Nephron (organoid): Measurements from ENCODE around the gene UGDH.
"Not testable (repeated sequence)": the region's sequence is repeated elsewhere in the genome, so short reads cannot be mapped to it uniquely, and the experiment has no call there.

Experiments
- H3K27ac Mint-ChIP-seq, 3 experiments: 2 replicates each; pipeline ENCODE4 v1.8.0; 2020; ENCODE audit warnings: mixed read lengths in 3 of 3, mild to moderate bottlenecking in 2 of 3, moderate library complexity in 1 of 3
- H3K27me3 Mint-ChIP-seq: 2 replicates; pipeline ENCODE4 v1.8.0; 2021; ENCODE audit warnings: low read depth, mild to moderate bottlenecking, moderate library complexity, mixed read lengths
- H3K36me3 Mint-ChIP-seq: 2 replicates; pipeline ENCODE4 v1.8.0; 2020; ENCODE audit warnings: low read depth, mixed read lengths
- H3K4me1 Mint-ChIP-seq: 2 replicates; pipeline ENCODE4 v1.8.0; 2020; ENCODE audit warnings: mixed read lengths
- H3K4me3 Mint-ChIP-seq, 3 experiments: 2 replicates each; pipeline ENCODE4 v1.8.0; 2020; ENCODE audit warnings: mild to moderate bottlenecking in 3 of 3, mixed read lengths in 3 of 3, moderate library complexity in 2 of 3
- H3K9me3 Mint-ChIP-seq: 2 replicates; pipeline ENCODE4 v1.8.0; 2020; ENCODE audit warnings: mixed read lengths
- TF ChIP-seq, protein P1 (sequence below), 3 experiments: fragments of 200-600 bp; sonication (generic); IDR thresholded peaks; one replicate each; pipeline ENCODE4 v1.5.0; 2021; ENCODE audit warnings: antibody characterized with exemption in 3 of 3; ENCODE audit not compliant: unreplicated experiment in 3 of 3

The UGDH gene

DNA sequence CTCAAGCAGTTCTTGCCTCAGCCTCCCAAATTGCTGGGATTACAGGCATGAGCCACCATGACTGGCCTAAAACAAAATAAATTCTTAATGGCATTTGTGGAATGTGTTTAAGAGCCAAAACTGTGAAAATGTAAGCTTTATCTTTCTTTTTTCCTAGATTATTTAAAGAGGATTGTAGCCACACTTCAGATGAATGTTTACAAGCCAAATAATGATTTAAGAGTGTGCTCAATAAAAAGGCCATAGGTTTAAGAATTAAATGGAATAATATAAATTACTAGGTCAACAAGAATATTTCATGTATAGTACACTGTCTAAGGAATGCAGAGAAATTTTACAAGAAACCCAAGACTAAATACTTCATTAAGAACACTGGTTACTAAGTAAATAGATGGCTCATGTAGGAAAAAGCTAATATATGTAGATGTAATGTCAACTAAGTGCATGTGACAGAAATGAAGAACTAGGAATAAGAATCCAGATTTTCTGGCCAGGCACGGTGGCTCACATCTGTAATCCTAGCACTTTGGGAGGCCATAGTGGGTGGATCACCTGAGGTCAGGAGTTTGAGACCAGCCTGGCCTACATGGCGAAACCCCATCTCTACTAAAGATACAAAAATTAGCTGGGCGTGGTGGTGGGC is 21.3 kb upstream of the UGDH start:
- H3K4me3 Mint-ChIP-seq, result no peak overlapping the region
- H3K27ac Mint-ChIP-seq, result peak overlapping the region in 2 of 3 experiments; percentile 51 to 56
- TF ChIP-seq, protein P1, sequence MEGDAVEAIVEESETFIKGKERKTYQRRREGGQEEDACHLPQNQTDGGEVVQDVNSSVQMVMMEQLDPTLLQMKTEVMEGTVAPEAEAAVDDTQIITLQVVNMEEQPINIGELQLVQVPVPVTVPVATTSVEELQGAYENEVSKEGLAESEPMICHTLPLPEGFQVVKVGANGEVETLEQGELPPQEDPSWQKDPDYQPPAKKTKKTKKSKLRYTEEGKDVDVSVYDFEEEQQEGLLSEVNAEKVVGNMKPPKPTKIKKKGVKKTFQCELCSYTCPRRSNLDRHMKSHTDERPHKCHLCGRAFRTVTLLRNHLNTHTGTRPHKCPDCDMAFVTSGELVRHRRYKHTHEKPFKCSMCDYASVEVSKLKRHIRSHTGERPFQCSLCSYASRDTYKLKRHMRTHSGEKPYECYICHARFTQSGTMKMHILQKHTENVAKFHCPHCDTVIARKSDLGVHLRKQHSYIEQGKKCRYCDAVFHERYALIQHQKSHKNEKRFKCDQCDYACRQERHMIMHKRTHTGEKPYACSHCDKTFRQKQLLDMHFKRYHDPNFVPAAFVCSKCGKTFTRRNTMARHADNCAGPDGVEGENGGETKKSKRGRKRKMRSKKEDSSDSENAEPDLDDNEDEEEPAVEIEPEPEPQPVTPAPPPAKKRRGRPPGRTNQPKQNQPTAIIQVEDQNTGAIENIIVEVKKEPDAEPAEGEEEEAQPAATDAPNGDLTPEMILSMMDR (IDR thresholded peaks at IDR 0.05; ENCODE audit: unreplicated experiment in 3 of 3), result no peak
- H3K27me3 Mint-ChIP-seq, result no peaks in the 10 kb centered on the region
- peaks cover 15% of the 10 kb centered on the region for H3K36me3 Mint-ChIP-seq
- H3K9me3 Mint-ChIP-seq, result no peaks in the 10 kb centered on the region
- H3K4me1 Mint-ChIP-seq, result peaks cover 15% of the 10 kb centered on the region

DNA sequence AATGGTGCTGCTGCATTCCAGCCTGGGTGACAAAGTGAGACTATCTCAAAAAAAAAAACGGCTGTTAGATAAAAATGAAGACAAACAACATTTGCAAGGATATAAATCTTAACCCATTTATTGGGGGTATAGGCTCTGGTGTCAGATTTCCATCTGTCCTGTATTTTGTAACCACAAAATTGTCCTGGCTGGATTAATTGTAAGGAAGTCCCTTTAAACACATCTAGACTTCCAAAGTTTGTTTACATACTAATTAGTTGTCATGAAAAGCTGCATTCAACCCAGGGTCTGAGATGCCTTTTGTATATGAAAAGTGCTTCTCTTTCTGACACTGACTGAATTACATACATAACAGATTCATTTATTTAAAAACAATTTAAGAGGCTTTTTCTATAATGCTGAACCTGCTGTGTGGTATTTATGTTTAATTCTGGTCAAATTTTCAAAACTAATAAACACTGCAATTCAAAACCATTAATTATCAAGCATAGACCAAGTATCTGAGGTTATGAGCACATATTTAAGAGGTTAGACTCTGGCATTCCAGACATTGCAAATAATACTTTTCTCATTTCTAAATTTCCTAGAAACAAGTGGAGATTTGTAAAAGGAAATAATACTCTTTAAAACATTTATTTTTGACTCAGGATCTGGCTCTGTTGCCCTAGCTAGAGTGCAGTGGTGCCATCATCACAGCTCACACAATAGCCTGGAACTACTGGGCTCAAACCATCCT is 17.5 kb upstream of the UGDH start:
- H3K4me1 Mint-ChIP-seq, result peaks cover 45% of the 10 kb centered on the region
- TF ChIP-seq, protein P1 (IDR thresholded peaks at IDR 0.05; ENCODE audit: unreplicated experiment in 3 of 3), result no peak
- peaks cover 11% of the 10 kb centered on the region for H3K36me3 Mint-ChIP-seq
- no peak overlapping the region for H3K4me3 Mint-ChIP-seq
- H3K27me3 Mint-ChIP-seq, result no peaks in the 10 kb centered on the region
- no peaks in the 10 kb centered on the region for H3K9me3 Mint-ChIP-seq
- peak overlapping the region; percentile 70 to 84 (median 80) for H3K27ac Mint-ChIP-seq

DNA sequence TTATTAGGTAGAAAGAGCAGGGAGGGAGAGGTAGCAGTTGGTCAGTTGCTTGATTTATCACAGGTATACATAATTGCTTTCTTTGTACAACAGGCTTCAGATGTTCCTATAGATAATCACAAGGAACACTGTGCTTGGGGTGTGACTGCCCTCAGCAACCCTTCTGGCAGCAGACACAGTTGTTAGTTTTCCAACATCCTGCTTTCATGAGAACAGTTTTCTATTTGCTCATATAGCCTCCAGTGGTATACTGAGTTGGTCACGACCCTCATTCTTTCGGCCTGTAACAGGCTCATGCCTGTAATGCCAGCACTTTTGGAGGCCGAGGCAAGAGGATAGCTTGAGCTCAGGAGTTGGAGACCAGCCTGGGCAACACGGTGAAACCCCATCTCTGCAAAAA is 16.8 kb upstream of the UGDH start:
- H3K27me3 Mint-ChIP-seq, H3K9me3 Mint-ChIP-seq, H3K4me3 Mint-ChIP-seq: not testable (repeated sequence)
- Mint-ChIP-seq H3K4me1 (peaks cover 48% of the 10 kb centered on the region), H3K27ac (peak overlapping the region; percentile 70 to 84 (median 80)), H3K36me3 (peaks cover 13% of the 10 kb centered on the region)

DNA sequence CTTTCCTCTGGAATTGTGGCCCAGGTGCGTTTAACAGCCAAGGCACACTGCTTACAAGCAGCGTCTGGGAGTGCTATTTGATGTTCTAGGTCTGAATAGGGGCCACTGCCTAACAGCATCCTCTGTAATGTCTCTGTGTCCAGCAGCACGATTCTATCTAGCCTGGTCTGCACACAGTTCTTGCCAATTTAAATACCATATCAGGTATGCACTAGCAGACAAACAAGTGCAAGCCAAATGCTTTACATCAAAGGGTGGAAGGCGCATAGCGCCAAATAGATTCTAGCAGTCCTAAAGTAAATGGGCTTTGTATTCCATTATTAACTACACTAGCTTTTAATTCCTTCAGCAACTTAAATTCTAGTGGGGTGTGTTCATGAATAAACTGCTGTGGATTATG is 15.8 kb upstream of the UGDH start:
- Mint-ChIP-seq H3K9me3 (no peaks in the 10 kb centered on the region), H3K4me1 (peaks cover 51% of the 10 kb centered on the region), H3K4me3 (no peak overlapping the region), H3K27ac (peak overlapping the region; percentile 70 to 84 (median 76)), H3K27me3 (no peaks in the 10 kb centered on the region), H3K36me3 (peaks cover 15% of the 10 kb centered on the region)
- TF ChIP-seq, protein P1 (IDR thresholded peaks at IDR 0.05; ENCODE audit: unreplicated experiment in 3 of 3), result no peak

DNA sequence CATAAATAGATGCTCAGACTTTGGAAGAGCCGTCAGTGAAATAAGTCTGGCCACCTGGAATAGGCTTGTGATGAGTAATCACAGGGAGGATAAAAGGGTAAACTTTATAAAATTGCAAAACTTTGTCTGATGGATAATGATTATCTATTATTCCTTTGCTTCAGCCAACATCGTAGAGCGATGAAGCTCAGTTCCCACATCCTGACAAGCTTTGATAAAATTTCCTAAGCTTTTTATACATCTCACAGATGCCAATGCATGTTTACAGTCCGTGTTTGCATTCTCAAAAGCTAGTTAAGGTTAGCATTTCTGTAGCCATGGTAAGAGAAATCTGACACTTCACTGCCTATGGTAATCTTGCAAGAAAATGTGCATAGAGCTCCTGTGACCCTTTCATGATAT is 15.4 kb upstream of the UGDH start:
- peaks cover 15% of the 10 kb centered on the region for H3K36me3 Mint-ChIP-seq
- H3K9me3 Mint-ChIP-seq, result no peaks in the 10 kb centered on the region
- TF ChIP-seq, protein P1 (IDR thresholded peaks at IDR 0.05; ENCODE audit: unreplicated experiment in 3 of 3), result no peak
- H3K4me1 Mint-ChIP-seq, result peaks cover 51% of the 10 kb centered on the region
- peak overlapping the region; percentile 70 to 84 (median 76) for H3K27ac Mint-ChIP-seq
- H3K27me3 Mint-ChIP-seq, result no peaks in the 10 kb centered on the region
- no peak overlapping the region for H3K4me3 Mint-ChIP-seq

DNA sequence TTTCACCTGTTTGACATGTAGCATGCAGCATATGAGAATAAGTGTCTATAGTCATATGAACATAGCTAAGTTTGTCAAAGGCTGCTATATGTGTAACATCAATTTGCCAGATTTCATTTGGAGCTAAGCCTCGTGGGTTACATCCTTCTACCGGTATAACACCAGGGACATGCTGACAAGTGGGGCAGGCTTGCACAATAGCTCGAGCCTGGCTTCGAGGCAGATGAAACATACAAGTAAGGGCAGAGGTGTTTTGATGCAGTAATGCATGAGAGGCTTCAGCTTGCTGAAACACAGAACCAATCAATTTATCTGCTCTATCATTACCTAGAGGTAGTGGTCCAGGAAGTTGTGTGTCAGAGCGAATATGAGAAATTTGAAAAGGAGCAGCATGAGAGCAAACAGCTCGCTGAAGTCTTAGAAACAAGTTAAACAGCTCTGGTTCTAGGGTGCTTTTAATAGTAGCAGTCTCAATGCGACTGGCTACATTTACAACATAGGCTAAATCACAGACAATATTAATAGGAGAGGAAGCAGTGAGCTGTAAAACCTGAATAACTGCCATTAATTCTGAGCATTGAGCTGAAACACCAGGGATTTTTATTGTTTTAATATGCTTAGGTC is 14.9 kb upstream of the UGDH start:
- H3K4me1 Mint-ChIP-seq, result peaks cover 50% of the 10 kb centered on the region
- H3K36me3 Mint-ChIP-seq, result peaks cover 16% of the 10 kb centered on the region
- H3K9me3 Mint-ChIP-seq, result no peaks in the 10 kb centered on the region
- H3K4me3 Mint-ChIP-seq, result no peak overlapping the region
- TF ChIP-seq, protein P1 (IDR thresholded peaks at IDR 0.05; ENCODE audit: unreplicated experiment in 3 of 3), result no peak
- H3K27me3 Mint-ChIP-seq, result no peaks in the 10 kb centered on the region
- H3K27ac Mint-ChIP-seq, result peak overlapping the region; percentile 70 to 84 (median 76)
